GM21786 (cell line): ENCODE results near the gene CD248.
"Not testable (repeated sequence)": the region's sequence is repeated elsewhere in the genome, so short reads cannot be mapped to it uniquely, and the experiment has no call there.

Source experiments
- ATAC-seq: cut with Tn5 transposase; IDR thresholded peaks from one replicate; pipeline ENCODE4 v1.9.1; 2021; ENCODE audit not compliant: unreplicated experiment

Gene CD248

DNA sequence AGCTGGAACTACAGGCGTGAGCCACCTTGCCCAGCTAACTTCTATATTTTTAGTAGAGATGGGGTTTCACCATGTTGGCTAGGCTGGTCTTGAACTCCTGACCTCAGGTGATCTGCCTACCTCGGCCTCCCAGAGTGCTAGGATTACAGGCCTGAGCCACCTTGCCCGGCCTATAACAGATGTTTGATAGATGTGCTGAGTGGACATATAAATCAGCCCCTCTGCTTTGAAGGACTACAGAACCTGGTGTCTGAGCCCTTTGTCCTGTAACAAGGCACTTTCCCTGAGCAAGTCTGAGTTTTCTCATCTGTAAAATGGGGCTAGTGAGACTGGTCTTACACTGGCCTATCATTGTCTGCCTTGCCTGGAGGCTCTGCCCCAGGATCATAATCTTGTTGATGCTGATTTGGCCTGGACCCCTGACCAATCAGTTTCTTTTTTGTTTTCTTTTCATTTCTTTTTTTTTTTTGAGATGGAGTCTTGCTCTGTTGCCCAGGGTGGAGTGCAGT lies 12.4 kb upstream of the CD248 start:
- no peak for ATAC-seq

DNA sequence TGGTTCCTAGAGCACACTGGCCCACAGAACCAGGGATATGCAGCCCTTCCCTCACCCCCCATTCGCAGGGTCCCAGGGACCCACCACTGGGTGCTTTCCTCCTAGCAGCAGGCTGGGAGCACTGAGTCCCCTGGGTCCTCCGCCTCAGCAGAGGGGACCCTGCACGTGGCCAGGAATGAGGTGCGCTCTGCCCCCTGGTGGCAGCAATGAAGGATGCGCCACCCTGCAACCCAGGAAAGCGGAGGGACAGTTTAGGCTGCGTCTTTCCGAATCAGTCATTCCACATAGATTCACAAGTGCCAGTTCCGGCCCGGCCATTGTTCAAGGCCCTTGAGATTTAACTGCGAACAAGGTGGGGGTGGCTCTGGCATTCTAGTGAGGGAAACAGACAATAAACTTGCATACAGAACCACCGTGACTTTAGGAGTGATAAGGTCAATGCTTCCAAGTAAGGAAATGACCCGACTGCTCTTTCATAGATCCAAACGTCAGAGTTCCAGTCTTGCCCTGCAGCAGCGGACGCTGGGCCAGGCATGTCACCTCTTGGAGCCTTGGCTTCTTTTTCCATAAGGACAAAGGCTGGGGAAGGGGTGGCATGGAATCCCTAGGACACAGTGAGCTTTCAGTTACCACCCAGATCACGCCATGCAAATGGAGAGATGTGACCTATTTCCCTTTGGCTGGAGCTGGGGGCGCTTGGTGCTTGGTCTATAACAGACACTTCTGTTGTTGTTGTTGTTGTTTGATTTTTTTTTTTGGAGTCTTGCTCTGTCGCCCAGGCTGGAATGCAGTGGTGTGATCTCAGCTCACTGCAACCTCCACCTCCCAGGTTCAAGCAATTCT lies 11.7 kb upstream of the CD248 start:
- no peak for ATAC-seq

DNA sequence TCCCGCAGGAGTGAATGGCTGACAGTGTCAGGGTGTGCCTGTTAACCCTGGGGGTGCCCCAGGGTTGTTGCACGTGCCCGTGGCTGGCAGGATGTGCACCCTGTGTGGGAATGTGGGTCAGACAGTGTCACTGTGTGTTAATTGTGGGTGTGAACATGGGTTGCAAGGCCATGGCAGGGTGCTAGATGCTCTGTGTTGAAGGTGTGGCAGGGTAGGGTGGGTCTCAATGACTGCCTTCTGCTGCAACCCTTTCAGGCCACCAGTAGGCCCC lies 11.1 kb upstream of the CD248 start:
- ATAC-seq = no peak

DNA sequence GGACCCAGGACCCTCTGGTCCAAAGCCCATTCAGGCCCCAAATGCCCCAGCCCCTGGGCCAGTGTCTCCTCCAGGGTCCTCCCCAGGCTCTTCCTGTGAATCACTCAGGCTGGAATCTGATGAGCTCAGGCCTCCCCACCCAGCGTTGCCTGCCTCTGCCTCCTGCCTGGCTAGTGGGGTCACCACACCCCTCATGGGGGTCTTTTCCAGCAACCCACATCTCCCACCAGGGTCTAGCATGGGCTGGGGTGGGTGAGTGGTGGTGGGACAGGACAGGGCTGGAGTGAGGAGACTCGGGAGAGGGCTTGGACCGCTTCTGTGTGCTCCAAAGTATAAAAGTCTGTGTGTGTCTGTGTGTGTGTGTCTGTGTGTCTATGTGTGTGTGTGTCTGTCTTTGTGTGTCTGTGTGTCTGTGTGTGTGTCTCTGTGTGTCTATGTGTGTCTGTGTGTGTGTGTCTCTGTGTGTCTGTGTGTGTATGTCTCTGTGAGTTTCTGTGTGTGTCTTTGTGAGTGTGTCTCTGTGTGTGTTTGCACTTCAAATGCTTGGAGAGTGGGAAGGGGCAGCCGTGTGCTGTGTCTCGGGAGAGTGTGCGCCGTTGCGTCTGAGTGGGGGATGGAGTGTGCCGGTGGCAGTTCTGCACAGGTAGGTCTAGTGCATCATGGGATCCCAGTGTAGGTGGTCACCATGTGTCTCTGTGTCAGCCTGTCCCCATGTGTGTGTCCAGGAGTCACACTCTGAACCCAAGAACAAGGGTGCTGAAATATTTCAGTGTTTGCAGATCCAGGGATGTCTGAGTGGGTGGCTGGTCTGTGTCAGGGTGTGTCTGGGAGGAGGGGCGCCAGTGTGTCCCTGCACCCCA lies 10.6 kb upstream of the CD248 start:
- ATAC-seq = no peak

DNA sequence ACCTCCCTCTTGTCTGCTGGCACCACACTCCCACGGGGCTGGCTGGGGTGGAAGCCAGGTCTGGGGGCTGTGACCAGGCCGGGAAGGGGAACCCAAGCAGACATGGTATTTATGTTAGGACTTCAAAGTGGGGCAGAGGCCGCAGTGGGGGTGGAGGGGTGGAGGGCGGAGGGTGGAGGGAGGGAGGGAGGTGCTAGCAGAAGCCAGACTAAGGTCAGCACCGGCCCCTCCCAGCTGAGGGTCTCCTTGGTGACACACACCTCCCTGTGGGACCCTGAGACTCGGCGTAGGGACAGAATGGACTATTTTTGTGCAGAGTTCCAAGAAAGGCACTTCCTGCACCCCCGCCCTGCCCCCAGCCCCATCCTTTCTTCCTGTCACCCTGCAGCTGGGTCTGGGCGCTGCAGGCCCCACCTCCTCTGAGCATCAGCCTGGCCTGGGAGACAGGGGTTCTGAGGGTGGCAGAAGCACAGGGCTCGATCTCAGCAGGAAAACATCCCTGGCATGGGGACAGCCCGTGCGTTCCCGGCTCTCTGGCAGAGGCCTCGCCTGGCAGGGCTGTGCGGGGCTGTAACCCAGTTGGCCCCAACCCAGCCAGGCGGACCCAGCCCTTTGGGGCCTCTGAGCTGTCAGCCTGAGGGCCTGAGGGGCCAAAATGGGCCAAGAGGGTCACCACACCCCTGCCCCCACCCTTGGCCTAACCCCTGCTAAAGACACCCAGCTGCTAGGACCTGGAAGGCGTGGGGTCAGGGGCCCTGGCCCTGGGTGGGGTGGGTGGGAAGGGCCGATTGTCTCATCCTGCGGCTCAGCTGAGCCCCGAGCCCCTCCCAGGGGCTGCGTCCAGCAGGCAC lies 9.6 kb upstream of the CD248 start:
- ATAC-seq = no peak

DNA sequence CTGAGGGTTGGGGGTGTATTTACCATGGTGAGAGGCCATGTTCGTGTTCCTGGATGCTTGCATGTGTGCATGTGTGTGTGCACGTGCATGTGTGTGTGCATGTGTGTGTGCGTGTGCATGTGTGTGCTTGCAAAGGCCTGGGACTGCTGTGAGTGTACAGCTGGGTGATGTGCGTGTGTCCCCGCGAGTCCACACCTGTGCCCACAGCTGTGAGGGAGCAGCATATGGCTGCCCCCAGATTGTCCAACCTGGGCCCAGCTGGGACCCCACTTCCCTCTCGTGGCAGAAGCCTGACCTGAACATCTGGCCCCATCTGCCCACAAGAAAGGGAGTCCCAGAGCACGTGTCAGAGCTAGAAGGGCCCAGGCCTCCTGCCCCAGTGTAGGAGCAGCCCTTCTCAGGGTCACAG lies 8.4 kb upstream of the CD248 start:
- no peak for ATAC-seq

DNA sequence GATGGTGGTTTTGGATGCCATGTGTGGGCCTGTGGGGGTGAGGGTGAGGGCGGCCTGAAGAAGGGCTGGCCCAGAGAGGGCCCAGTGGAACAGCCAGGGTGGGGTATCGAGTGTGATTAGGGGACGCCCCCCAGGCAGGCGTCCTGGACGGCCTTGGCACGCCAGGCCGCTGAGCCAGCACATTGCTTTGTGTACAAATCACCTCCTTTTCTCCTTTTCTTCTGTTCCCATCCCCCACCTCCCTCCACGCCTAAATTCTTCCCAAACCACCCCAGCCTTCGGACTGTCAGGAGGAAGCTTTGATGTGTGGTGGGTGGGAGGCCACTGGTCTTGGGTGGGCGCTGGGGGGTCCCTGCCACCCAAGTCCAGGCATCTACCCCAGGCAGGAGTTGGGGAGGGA lies 7.8 kb upstream of the CD248 start:
- ATAC-seq = no peak

DNA sequence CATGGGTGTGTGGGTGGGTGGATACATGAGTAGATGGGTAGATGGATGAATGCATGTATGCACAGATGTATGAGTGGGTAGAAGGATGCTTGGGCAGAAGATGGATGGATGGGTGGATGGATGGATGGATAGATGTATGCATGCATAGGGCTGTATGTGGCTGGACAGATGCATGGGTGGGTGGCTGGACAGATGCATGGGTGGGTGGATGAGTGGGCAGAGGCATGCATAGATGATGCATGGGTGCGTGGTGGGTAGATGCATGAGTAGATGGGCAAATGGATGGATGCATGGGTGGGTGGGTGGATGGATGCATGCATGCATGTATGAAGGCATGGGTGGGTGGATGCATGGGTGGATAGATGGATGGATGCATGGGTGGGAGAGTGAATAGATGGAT lies 6.8 kb upstream of the CD248 start:
- ATAC-seq = no peak

DNA sequence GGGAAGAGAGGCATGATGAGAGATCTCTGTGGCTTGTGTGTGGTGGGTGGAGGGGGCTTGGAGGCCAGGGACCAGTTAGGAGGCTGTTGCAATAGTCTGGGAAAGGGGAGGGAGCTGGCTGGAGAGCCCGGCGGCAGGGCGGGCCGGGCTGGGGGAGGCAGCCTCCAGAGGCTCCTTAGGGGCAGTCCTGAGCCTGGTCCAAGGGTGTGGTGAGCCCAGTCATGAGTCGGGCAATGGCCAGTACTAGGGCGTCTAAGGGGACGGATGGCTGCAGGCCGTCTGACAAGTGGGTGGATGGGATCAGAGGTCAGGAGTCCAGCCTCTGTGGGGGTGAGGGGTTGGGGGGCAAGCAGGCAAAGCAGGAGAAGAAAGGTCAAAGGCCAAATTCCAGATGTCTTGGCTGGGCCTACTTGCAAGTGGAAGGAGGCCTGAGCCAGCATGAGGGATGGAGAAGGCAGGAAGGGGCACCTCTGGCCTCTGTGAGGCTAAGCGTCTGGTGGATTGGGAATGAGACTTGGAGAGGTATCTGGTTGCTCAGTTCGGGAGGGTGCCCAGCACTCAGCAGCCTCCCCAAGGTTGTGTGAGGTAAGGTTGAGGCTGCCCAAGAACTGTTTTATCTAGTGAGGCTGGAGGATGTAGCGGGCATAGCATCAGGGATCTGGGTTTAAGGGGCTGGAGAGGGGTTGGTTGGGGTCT lies 6.0 kb upstream of the CD248 start:
- ATAC-seq = no peak

DNA sequence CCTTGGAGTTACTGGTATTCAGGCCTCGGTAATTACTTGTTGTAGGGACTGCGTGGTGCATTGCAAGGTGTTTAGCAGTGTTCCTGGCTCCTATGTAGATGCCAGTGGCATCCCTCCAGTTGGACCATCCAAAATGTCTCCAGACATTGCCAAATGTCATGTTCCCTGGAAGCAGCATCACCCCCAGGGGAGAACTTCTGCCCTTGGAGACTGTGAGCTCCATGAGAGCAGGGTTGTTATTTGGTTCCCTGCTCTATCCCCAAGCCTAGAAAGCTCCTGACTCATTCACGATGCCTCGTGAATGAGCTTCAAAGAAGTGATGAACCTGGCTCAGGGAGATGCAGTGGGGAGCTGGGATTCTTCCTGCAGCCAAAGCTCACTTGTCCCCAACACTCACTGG lies 4.8 kb upstream of the CD248 start:
- ATAC-seq = no peak

DNA sequence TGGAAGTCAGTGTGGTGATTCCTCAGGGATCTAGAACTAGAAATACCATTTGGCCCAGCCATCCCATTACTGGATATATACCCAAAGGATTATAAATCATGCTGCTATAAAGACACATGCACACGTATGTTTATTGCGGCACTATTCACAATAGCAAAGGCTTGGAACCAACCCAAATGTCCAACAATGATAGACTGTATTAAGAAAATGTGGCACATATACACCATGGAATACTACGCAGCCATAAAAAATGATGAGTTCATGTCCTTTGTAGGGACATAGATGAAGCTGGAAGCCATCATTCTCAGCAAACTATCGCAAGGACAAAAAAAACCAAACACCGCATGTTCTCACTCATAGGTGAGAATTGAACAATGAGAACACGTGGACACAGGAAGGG lies 3.9 kb upstream of the CD248 start:
- ATAC-seq = not testable (repeated sequence)

DNA sequence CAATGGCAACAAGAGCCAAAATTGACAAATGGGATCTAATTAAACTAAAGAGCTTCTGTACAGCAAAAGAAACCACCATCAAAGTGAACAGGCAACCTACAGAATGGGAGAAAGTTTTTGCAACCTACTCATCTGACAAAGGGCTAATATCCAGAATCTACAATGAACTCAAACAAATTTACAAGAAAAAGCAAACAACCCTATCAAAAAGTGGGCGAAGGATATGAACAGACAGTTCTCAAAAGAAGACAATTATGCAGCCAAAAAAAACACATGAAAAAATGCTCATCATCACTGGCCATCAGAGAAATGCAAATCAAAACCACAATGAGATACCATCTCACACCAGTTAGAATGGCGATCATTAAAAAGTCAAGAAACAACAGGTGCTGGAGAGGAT lies 3.4 kb upstream of the CD248 start:
- ATAC-seq = not testable (repeated sequence)

DNA sequence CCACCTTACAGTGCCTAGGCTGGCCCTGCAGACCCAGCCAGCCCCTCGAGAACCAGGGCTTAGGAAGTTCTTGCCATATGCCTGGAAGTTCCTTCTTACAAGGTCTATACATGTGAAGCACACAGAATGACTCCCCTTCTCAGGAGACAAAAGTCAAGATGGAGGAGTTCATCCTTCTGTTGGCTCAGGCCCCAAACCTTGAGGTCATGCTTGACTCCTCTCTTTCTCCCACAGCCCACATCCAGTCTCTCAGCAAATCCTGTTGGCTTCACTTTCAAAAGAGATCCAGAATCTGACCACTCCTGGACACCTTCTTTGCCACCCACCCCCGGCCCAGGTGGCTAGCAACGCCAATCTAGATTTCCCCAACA lies 1.7 kb upstream of the CD248 start:
- ATAC-seq = no peak

DNA sequence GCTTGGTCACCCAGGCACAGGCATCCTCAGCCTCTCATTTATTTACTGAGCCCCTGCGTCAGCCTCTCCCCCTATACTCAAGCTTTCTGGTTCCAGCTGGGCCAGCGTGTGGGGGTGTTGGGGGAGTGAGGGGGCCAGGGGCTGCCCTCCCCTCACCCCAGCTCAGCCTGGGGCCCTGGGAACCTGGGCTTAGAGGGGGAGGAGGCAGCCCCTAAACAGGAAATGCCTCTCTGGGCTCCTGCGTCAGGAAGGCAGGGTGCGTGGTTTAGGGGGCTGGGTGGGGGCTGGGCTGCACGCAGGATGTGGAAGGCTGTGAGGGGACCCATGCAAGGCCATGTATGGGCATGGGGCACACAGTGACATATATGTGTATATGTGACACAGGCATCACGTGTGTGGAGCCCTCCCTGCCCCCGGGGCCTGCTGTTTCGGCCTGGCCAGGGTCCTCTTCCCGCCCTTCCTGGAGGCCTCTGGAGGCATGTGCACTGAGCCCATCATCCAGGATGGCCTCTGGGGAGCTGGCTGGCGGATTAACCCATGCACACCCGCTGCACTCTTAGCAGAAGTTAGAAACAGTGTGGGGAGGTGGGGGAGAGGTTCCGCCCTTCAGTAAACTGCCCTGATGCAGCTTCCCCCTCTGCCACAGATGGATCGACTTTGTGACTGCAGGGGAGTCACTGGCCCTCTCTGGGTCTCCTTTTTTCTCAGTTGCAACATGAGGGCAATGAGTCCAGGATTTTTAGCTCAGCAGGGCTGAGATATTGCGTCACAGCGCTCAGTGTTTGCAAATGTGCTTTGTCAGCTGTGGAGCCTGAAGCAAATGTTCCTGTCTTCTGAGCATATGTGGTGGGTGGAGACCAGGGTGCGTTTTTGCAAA lies 1.1 kb upstream of the CD248 start:
- ATAC-seq = no peak

DNA sequence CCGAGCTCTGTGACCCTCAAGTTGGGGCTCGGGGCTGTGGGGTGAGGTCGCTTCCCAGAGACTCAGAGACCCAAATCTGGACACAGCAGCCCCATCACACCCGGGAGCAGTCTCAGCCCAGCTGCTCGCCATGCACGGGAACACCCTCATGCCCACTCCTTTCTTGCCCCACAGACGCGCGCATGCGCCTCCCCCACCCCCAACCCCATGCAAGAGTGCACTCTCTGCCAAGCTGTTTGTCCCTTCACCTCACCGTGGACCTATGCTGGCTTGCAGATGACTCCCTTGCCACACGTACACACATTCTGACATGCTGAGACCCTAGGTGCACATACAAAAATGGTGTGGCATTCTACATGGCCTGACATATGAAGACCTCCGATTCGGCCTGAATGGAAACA lies 478 bp upstream of the CD248 start:
- ATAC-seq = no peak

DNA sequence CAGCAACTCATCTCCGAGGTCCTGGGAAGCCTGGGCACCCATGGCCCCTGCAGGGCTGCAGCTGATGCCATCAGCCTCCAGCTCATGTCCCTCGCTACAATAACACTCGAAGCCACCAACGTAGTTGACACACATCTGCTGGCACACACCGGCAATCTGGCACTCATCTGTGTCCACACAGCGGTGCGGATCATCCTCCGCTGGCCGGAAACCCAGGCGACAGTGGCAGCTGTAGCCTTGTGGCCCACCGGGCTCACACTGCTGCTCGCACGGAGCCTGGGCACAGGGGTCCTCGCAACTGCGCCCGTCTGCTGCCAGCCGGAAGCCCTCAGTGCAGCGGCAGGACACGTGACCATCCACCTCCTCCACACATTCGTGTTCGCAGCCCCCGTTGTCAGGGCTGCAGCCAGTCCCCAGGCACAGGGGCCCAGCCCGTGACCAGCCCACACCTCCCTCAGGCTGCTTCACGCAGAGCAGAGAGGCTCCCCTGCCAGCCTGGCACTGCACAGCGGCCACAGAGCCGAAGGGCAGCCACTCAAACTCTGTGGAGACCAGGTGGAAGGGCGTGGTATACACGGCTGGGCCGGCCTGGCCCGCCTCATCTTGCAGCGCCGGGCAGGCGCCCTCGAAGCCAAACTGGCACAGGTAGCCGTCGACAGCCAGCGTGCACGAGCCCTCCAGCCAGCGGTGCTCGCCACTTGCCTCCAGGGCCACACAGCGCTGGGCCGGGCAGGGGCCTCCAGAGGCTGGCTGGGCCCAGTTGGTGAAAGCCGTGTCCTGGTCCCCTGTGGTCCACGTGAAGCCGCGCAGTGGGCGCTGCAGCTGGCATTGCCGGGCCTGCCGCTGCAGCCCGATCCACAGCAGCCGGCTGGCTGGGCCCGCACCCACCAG lies 678 bp downstream of the CD248 start:
- ATAC-seq = no peak

DNA sequence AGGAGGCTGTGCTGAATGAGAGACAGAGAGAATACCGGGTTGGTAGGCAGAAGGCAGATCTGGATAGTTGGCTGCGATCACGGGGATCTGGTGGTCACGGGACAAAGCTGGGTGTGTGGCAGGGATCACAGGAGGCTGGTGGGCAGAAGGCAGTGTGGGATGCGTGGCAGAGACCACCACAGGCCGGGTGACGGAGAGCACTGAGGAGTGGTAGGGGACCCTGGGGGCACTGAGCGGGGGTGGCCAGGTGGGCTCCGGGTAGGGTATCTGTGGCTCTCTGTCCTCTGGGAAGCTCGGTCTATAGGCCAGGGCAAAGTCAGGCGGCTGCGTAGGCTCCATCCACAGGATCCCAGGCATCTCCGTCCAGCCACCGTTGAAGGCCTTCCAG lies 1.4 kb downstream of the CD248 start:
- no peak for ATAC-seq

DNA sequence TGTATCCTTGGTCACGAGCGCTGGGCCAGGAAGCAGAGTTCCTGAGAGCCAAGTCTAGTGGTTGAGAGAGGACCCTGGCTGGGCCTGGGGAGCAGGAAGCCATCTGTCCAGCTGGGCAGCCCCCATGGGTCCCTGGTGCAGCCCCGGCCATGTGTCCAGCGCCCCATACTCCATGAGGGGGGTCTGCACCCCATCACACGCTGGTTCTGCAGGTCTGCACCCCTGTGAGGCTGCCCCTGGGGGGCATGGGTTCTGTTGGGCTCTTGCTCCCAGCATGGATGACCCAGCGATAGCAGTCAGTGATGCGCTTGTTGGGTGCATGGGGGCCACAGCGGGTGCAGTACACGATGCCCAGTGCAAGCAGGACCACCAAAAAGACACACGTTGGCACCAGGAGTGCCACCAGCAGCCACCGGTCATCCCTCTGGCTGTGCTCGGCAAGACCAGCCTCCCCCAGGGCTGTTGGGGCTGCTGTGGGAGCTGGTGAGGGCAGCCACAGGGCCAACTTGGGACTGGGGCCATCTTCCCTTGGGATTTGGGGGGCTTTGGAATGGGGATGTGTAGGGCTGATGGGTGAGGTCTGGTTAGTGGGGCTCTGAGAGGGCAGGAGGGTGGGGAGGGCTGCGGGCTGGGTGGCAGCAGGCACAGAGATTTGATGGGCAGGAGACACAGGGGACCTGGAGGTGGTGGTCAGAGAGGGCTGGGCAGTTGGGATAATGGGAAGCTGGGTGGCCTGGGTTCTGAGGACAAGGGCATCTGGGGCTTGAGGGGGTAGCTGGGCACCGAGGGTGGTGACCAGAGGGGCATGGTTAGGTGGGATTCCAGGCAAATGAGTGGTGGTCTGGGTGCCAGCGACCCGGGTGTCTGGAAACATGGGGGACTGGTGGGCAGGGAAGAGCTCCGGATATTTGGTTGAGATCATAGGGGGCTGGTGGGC lies 2.0 kb downstream of the CD248 start:
- no peak for ATAC-seq
